Suppressor macrophage (primary cell): ENCODE data around the gene MAGEB3.

Experiments used
- DNase-seq, 4 experiments: peaks; one replicate each; pipeline ENCODE4 v3.0.0-alpha.2; 2020 to 2022

The MAGEB3 gene

DNA sequence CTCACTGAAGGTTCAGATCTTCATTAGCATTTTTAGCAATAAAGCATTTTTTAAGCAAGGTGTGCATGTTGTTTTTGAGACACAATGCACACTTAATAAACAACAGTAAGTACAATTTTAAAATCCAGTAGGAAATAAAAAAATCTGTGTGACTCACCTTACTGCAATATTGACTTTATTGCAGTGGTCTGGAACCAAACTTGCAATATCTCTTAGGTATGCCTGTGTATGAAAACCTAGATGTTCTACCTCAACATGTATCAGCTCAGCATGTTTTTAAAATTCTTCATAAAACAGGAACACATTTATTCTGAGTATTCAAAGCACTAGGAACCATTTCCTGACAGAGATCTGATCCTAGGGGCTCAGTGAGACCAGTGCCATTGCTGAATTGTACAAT is 52.1 kb downstream of the MAGEB3 start:
- no peak for DNase-seq

GRCh38 chrX:30283456-30284200 is 53.2 kb downstream of the MAGEB3 start:
- DNase-seq = peak; percentile 19 to 72 (median 50)
